Osteoblast (primary cell): ENCODE results near the gene TCIRG1. TPM values are rescaled to one million over a fixed set of nuclear protein-coding genes. Genes with fewer than 3 reads are reported as not detected.

ENCODE experiments used
- DNase-seq: peaks from one replicate; pipeline ENCODE4 v3.0.0; 2011; ENCODE audit warnings: low spot score, mixed read lengths; ENCODE audit not compliant: insufficient read length; ENCODE audit errors: missing footprints
- H2AFZ ChIP-seq: 2 replicates; pipeline ENCODE4 v1.6.0; 2011; ENCODE audit warnings: mild to moderate bottlenecking, low read length
- H3K27ac ChIP-seq: 2 replicates; pipeline ENCODE4 v1.5.1; 2011; ENCODE audit warnings: mild to moderate bottlenecking, low read depth, low read length, moderate library complexity
- H3K27me3 ChIP-seq: 2 replicates; pipeline ENCODE4 v1.6.0; 2012; ENCODE audit warnings: mild to moderate bottlenecking, control low read depth, inconsistent platforms, low read length, moderate library complexity; ENCODE audit not compliant: insufficient read depth
- H3K36me3 ChIP-seq: 2 replicates; pipeline ENCODE4 v1.5.1; 2011; ENCODE audit warnings: mild to moderate bottlenecking, low read length, control low read depth, moderate library complexity; ENCODE audit not compliant: insufficient read depth
- H3K4me1 ChIP-seq: 2 replicates; pipeline ENCODE4 v1.5.1; 2011; ENCODE audit warnings: mild to moderate bottlenecking, low read length, control low read depth, moderate library complexity; ENCODE audit not compliant: insufficient read depth
- H3K4me2 ChIP-seq: 2 replicates; pipeline ENCODE4 v1.6.0; 2011; ENCODE audit warnings: mild to moderate bottlenecking, low read length; ENCODE audit not compliant: insufficient read depth
- H3K4me3 ChIP-seq: fragments of 200-600 bp; sonication (generic); 3 replicates; pipeline ENCODE4 v1.5.1; 2012; ENCODE audit warnings: mild to moderate bottlenecking, low read length, inconsistent platforms; ENCODE audit not compliant: insufficient read depth
- H3K79me2 ChIP-seq: 2 replicates; pipeline ENCODE4 v1.6.0; 2012; ENCODE audit warnings: mild to moderate bottlenecking, low read length, control low read depth, inconsistent platforms; ENCODE audit not compliant: insufficient read depth
- H3K9me3 ChIP-seq: 2 replicates; pipeline ENCODE4 v1.5.1; 2011; ENCODE audit warnings: low read depth, low read length, control low read depth
- H4K20me1 ChIP-seq: 2 replicates; pipeline ENCODE4 v1.6.0; 2012; ENCODE audit warnings: mild to moderate bottlenecking, low read length, control low read depth; ENCODE audit not compliant: insufficient read depth
- total RNA-seq: library from RNA; depleted of rRNA; stranded (reverse); fragments of >200 nt; gene quantifications from 2 replicates; pipeline ENCODE4 v1.2.3, GENCODE V29; 2012
- TF ChIP-seq, protein P1 (sequence below): IDR thresholded peaks from 2 replicates; pipeline ENCODE4 v1.5.1; 2011; ENCODE audit warnings: mild to moderate bottlenecking, low read depth, low read length, moderate library complexity; ENCODE audit errors: extremely low read depth

The TCIRG1 gene
- total RNA-seq, 1 donor, result 85.4 TPM

DNA sequence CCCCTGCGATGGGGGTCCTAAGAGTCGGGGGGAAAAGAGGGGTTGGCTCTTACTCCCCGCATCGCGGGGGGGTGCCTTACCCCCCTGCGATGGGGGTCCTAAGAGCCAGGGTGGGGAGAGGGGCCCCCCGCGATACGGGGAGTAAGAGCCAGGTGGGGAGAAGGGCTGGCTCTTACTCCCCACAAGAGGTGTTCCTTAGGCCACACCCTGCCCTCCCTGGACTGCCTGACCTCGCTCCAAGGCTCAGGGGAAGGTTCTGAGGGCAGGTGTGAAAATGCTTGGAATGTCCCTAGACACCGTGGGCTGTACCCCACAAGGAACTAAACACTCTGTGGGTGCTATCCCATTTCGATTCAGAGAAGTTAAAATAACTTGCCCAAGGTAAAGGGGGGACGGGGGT is 42.8 kb upstream of the TCIRG1 start:
- Histone ChIP-seq H3K27me3 (no peaks in the 10 kb centered on the region), H4K20me1 (no peaks in the 10 kb centered on the region), H3K4me3 (no peak overlapping the region), H3K9me3 (no peaks in the 10 kb centered on the region), H3K79me2 (no peaks in the 10 kb centered on the region), H3K36me3 (no peaks in the 10 kb centered on the region), H3K27ac (no peak overlapping the region), H3K4me1 (no peaks in the 10 kb centered on the region), H3K4me2 (no peak overlapping the region), H2AFZ (no peak overlapping the region)
- DNase-seq, result peak; percentile 69
- TF ChIP-seq, protein P1, sequence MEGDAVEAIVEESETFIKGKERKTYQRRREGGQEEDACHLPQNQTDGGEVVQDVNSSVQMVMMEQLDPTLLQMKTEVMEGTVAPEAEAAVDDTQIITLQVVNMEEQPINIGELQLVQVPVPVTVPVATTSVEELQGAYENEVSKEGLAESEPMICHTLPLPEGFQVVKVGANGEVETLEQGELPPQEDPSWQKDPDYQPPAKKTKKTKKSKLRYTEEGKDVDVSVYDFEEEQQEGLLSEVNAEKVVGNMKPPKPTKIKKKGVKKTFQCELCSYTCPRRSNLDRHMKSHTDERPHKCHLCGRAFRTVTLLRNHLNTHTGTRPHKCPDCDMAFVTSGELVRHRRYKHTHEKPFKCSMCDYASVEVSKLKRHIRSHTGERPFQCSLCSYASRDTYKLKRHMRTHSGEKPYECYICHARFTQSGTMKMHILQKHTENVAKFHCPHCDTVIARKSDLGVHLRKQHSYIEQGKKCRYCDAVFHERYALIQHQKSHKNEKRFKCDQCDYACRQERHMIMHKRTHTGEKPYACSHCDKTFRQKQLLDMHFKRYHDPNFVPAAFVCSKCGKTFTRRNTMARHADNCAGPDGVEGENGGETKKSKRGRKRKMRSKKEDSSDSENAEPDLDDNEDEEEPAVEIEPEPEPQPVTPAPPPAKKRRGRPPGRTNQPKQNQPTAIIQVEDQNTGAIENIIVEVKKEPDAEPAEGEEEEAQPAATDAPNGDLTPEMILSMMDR, result no peak

DNA sequence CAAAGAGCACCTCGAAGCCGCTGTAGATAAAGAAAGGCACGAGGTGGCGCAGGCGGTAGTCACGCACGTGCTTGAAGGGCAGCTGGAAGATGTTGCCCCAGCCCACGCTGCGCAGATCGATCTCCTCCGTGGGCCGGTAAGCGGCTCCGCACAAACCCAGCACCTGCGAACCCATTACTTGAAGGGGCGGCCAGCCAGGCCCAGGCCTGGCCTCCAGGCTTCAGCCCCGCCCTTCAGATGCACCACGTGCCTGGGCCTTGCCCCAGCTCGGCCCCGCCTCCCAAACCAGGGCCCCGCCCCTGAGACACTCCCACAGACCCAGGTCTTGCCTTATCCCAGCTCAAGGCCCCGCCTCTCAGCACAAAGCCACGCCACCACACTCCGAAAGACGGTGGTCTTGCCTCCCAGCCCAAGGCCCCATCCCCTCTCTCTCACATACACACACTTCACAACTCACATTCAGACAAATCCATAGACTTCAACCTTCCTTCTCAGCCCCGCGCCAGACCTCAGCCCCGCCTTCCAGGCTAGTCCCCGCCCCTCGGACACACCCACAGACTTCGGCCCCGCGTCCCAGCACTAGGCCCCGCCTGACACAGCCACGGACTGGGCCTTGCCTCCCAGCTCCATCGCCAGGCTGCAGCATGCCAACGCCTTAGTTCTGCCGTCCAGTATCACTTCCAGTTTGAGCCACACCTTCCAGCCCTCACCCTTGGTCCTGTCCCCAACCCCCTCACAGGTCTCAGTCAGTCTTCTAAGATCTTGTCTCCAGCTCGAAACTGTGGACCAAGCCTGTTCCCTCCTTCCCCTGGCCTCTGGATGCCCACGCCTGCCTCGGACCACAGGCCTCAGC is 42.0 kb upstream of the TCIRG1 start:
- Histone ChIP-seq H2AFZ (no peak overlapping the region), H3K4me2 (no peak overlapping the region), H3K9me3 (no peaks in the 10 kb centered on the region), H3K4me1 (no peaks in the 10 kb centered on the region), H3K27me3 (no peaks in the 10 kb centered on the region), H3K36me3 (no peaks in the 10 kb centered on the region), H4K20me1 (no peaks in the 10 kb centered on the region), H3K79me2 (no peaks in the 10 kb centered on the region), H3K4me3 (no peak overlapping the region), H3K27ac (no peak overlapping the region)
- peak; percentile 87 for DNase-seq
- TF ChIP-seq, protein P1, result no peak

DNA sequence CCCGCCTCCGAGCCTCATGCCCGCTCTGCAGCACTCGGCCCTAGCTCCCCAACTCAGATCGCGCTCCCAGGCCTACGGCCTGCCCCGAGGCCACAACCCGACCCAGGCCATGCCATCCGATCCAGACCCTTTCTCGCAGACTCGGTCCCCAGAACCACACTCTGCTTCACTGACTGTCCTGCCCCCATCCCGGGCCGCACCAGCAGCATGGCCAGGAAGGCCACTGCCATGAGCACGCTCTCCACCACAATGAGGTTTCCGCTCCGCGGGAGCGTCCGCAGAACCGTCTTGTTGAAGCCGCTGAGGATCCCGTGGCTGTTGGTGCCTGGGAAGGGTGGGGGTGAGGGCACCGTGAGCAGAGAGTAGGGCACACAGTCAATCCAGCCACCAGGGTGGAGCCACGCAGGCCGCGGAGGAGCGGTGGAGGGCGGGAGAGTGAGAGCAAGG is 41.3 kb upstream of the TCIRG1 start:
- H3K27ac ChIP-seq, result no peak overlapping the region
- no peaks in the 10 kb centered on the region for H3K27me3 ChIP-seq
- H4K20me1 ChIP-seq, result no peaks in the 10 kb centered on the region
- H3K36me3 ChIP-seq, result no peaks in the 10 kb centered on the region
- H3K9me3 ChIP-seq, result no peaks in the 10 kb centered on the region
- no peak overlapping the region for H3K4me3 ChIP-seq
- H3K79me2 ChIP-seq, result no peaks in the 10 kb centered on the region
- H2AFZ ChIP-seq, result no peak overlapping the region
- no peak overlapping the region for H3K4me2 ChIP-seq
- TF ChIP-seq, protein P1, result no peak
- DNase-seq, result peak; percentile 25
- no peaks in the 10 kb centered on the region for H3K4me1 ChIP-seq
